ENCODE data around the gene IL17B. TPM values are rescaled to one million over a fixed set of nuclear protein-coding genes. Genes with fewer than 3 reads are reported as not detected.

IL17B gene
- total and polyA plus RNA-seq, 9 of the 15 experiments (the other 6 are each of a cell fraction or from before 2014, with no cell fraction given), result 0.28 to 2.6 (median 0.53) TPM; not detected in 2

DNA sequence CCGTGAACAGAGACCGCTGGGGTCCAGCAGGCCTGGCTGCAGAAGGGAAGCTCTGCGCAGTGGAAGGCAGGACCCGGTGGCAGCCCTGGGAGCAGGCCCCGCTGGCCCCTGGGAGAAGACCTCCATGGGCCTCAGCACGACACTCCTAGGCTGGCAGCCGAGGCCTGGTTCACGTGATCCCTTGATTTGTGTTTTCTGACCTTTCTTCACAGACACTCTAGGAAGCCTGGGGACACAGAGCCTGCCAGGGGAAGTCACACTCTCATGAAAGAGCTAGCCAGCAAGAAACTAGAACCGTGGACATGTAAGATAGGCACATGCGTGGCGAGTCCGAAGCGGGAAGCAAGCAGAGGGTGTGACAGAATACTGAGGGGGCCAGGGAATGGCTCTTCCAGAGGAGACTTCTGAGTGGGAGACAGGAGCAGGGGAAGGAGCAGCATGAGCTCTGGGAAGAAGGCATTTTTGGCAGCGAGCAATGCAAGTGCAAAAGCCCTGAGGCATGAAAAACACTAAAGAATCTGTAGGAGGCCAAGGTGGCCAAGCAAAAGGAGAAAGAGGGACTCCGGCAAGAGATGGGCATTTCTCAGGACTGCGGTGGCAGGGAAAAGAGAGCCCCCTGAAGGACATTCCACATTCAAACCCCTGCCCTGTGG lies 26.6 kb upstream of the IL17B start:
- Histone ChIP-seq H3K4me1 (replicated peaks in 1 of 2; ENCODE audit: control insufficient read depth in 2 of 2, insufficient read depth in 2 of 2, low read length in 2 of 2) (peaks cover 18 to 20% of the 10 kb centered on the region in 2 experiments; a peak in 4 of 5 replicates), H3K4me3 (no peak overlapping the region), H3K27ac (ENCODE audit: extremely low read depth, low read depth, low read length) (no peak overlapping the region), H3K27me3 (ENCODE audit: control insufficient read depth in 2 of 2, insufficient read depth in 2 of 2, low read length in 2 of 2) (peaks cover 0 to 14% of the 10 kb centered on the region in 2 experiments; a peak in 1 of 5 replicates), H4K20me1 (replicated peaks; ENCODE audit: control insufficient read depth, insufficient read depth, low read length) (no peaks in the 10 kb centered on the region), H3K9me1 (ENCODE audit: control insufficient read depth, insufficient read depth, low read length) (no peaks in the 10 kb centered on the region), H2AFZ (ENCODE audit: low read depth, low read length) (no peak overlapping the region), H3K79me2 (ENCODE audit: control insufficient read depth, insufficient read depth, low read length) (no peaks in the 10 kb centered on the region), H3K4me2 (ENCODE audit: insufficient read depth, low read length) (no peak overlapping the region), H3K9ac (ENCODE audit: insufficient read depth in 1 of 2, low read depth in 2 of 2, low read length in 2 of 2) (peak overlapping the region in 1 of 2 experiments; percentile 47; a peak in 2 of 4 replicates), H3K9me3 (replicated peaks; ENCODE audit: control insufficient read depth, insufficient read depth, low read depth, low read length) (no peaks in the 10 kb centered on the region), H3K36me3 (ENCODE audit: control insufficient read depth, insufficient read depth, low read length) (no peaks in the 10 kb centered on the region)
- DNase-seq (ENCODE audit: extremely low read depth in 1 of 4, low spot score in 3 of 4) (no peak), FAIRE-seq (no peak), ATAC-seq (no peak; the same call in 2 of the 3 replicates)
- WGBS (ENCODE audit: insufficient coverage, low coverage, missing lambda C conversion rate), result 65% methylated on average over 12 of the region's 16 CpGs
- in situ Hi-C loops (cut with MboI), result no loop called here
- no peak for TF ChIP-seq CHD1 (IDR thresholded peaks at IDR 0.05; ENCODE audit: low read length)
- no peak for TF ChIP-seq RBM39 (optimal IDR thresholded peaks at IDR 0.05; ENCODE audit: low read depth, low read length)
- no peak for TF ChIP-seq ZNF77 (CRISPR knock-in tag; IDR thresholded peaks at IDR 0.05)
- no peak for TF ChIP-seq KLF6 (CRISPR knock-in tag; IDR thresholded peaks at IDR 0.05; ENCODE audit: borderline replicate concordance)
- TF ChIP-seq ZNF436 (CRISPR knock-in tag; IDR thresholded peaks at IDR 0.05), result no peak
- POLR2A ChIA-PET, result interaction anchor here (0.6 to 1.3 kb wide), 2 partner anchors 10 to 141 kb away, joined by 3 read pairs; no protein-coding TSS in a partner anchor
- intact Hi-C loops (cut with micrococcal nuclease), result no loop called here
- CTCF ChIA-PET (ENCODE audit: low intra/inter-chr PET ratio), result interaction anchor here (0.6 to 0.8 kb wide), 2 partner anchors 25 to 292 kb away, joined by 3 to 9 read pairs; no protein-coding TSS in a partner anchor
- BruUV-seq (replicated peaks), result no TSS peak

Data from K562 (cell line).